ENCODE results near the gene PTPRT.

- no peak for TF ChIP-seq CTCF (IDR thresholded peaks at IDR 0.05)
- TF ChIP-seq POLR2A (IDR thresholded peaks at IDR 0.05): no peak
These were observed 679.0 kb downstream of the PTPRT start for GRCh38 chr20:42510686-42511085.
